GOT3 (cell line): ENCODE data around the gene PCARE.

Experiments used
- DNase-seq: peaks from one replicate; lab custom pipeline; 2025; ENCODE audit warnings: mixed read lengths; lab: John Stamatoyannopoulos, UW

PCARE gene

DNA sequence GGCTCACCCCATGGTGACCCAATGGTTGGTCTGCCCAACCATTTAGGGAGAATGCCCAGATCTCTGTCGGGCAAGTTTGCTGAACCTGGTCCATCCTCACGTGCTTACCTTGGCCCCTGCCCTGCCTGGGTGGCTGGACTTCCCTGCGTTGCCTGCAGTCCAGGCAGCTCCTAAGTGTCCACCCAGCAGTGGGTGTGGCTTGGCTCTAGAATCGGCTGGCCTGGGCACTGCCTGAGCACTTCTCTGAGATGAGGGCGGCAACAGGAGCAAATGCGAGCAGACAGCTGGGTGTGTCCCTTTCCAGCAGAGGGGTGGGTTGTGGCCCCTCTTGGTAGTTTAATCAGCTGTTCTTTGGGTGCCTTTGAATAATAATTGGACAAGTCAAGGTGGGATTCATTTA is 11.3 kb downstream of the PCARE start:
- DNase-seq: no peak

DNA sequence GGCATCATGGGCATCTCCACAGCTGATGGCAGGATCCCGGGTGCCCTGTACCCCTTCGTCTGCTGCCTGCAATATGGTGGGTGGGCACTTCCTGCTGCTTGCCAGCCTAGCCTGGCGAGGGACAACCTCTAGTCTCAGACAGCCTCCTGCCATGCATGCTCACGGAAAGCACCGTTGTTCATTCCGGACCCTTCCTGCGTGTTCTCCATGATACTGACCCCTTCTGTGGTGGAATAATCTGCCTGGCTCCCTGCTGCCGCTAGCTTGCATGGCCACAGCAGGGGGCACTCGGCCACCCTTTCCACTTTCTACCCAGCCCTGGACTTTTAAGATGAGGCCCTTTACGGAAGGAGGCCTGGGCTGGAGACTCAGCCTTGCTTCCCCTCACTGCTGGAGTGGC is 12.0 kb downstream of the PCARE start:
- no peak for DNase-seq

DNA sequence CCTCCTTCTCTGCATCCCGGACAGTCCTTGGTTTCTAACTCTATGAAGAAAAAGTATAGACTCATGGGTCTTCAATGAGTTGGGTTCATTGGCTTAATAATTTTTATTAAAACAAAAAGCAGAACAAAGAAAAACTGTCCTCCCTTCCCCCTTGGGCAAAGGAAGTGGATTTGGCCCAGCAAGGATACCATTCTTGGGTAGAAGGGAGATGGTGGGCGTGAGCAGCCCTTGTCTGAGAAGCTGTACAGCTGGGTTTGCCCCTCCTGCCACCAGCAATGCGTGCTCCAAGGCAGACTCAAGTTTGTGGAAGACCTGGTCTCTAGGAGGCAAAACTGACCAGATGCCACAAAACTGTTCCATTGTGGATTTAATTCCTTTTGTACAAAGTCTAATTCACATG is 12.7 kb downstream of the PCARE start:
- DNase-seq: no peak

DNA sequence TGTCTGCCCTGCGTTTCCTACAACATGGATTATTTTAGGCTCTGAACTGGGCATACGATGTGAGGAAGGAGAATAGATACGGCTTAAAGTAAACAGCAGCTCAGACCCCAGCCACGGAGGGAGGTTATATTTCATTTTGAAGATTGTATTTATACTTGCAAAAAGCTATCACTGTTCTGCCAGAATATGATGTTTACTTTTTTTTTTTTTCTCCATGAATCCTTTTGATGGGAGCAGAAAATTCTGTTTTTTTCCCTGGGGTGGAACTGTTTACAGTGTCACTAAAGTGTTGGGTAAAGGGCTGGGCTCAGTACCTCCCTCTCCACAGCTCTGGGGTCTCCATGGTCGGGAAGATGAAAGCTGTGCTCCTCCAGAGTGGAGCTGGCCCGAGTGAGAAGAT is 13.1 kb downstream of the PCARE start:
- no peak for DNase-seq

DNA sequence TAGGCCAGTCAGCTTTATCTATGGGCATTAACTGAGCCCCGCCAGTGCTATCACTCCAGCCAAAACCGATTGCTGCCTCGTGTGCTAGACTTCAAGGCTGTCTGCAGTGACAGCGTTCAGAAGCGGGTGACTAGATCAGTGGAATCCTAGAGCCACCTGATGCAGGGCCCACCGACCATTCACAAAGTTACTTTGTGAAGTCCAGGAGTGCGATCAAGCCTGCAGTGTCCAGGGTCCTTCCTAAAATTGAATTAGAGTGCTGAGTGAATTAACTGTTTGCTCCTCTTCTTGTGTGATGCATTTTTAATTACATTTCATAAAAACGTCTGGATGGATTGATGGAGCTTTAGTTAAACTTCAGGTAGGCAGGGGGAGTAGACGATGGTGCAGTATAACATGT is 13.9 kb downstream of the PCARE start:
- DNase-seq: no peak

DNA sequence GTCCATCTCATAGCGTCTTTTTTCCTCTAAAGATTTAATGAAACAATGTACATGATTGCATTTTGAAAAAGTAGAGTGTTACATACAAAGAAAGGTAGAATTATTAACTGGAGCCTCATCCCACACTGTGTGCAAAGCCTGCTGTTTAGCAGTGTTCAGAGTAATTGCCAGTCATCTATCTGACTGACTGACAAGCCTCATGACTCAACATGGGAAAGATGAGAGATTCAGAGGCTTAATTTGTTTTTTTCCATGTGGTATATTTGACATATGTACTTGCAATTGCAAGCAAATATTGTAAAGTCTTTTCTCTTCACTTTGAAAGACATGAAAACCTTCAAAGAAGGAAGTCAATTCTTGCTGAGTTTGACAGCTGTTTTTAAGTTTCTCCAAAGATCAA is 14.7 kb downstream of the PCARE start:
- DNase-seq: no peak

DNA sequence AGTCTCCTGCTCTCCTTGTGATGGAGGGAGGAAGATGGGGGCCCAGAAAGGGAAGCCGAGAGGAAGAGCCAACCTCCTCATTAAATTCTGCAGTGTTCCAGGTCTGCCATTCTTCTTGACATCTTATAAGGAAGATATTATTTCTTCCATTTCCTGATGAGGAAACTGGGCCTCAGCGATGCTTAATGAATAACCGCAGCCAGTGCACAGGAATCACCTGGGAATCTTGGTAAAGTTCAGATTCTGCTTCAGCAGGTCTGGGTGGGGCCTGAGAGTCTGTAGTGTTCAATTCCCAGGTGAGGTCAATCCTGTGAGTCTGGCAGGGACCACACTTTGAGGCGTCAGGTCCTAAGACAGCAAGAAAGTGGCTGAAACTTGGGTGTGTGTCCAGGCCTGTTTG is 17.3 kb downstream of the PCARE start:
- DNase-seq: no peak

DNA sequence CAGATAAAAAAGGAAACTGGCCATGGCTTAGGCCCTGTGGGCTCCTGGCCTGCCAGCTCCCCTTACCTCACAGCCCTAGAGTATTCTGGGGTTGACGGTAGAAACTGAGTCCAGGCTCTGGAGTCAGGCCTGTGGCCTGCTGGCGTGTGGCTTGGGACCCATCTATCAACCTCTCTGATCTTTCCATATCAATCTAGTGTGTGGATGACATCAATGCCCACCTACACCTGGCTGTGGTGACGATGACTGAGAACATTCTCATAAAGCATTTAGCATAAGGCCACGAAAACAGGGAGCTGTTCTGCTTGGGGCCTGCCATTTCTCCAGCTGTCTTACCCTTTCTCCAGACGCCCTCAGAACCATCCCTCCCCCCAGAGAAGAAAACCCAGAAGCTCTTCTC is 17.9 kb downstream of the PCARE start:
- no peak for DNase-seq

DNA sequence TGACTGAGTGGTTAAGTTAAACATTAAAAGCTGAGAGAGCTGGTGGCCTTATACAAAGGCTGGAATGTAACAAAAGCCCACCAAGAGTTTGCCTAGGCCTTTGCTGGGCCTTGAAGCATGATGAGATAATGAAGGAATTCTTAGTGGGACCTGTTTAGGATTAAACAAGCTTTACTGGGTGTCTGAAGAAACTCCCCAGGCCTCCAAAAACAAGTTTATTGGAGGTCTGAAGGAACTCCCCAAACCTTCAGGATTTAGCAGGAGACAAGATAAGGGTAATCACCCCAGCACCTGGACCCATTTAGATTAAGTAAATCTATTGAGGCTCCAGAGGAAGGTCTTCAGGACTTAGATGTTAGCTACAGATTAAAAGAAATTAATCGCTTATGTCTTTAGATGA is 18.7 kb downstream of the PCARE start:
- DNase-seq: no peak

DNA sequence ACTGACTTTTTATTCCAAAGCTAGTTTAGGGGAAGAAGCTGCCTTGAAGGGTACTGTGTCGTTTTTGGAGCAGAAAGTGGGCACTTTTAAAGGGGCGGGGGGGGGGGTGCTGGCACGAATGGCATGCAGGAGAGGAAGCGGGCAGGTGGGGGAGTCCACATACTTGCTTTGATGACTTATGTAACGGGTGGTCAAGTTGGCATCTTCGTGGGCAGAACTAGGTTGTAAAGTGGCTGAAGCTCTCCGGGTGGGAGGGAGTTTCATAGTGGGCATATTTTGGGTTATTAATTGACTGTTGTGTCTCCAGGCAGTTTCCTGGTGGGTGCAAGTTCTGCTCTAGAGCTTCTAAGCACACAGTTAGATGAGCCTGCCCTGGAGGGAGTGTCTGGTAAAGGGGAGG is 19.9 kb downstream of the PCARE start:
- no peak for DNase-seq

DNA sequence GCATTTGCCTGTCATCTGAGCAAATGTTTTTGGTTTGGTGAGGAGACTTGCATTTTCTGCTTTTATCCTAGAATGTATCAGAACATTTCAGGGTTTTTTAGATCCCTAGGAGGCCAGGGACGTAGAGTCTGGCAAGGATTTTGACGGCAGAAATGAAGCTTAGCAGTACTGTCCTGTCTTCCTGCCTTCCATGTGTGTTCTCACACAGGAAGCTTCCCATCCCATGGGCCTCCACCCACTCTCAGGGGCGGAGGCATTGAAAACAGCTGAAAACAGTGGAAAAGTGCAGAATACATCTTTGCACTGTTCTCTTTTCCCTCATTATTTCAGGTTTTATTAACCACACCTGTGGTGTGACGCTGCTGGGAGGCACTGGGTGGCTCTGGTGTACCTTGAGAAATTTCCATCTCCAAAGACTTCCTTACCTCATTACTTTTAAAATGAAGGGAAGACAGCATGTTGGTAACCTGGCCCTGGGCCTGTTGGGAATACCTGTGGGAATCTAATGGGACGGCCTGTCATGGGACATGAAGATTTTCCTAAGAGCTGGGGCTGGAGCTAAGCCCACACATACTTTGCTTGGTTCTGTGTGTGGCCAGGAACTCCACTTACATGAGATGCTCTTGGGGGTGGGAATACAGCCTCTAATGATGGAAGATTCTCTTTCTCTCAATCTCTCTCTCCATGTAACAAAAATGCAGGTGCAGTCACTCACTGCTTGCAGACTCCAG is 20.5 kb downstream of the PCARE start:
- no peak for DNase-seq

DNA sequence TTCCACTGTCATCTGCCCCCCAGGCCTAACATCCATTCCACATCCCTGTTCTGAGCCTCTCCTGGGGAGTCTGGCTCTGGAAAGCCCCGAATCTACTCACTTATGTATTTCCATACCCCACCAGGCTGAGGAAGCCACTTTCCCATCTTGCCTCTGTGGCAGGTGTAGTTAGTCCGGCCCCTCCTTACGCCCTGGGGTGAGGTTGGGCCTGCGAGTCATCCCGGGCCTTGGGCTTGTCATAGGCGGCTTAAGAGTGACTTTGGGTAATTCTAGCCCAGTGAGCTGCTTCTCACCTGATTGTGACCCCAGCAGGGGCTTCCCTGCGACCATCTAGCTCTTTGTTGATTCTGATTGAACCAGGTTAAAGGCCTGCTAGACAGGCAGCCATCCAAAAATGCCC is 21.1 kb downstream of the PCARE start:
- no peak for DNase-seq

DNA sequence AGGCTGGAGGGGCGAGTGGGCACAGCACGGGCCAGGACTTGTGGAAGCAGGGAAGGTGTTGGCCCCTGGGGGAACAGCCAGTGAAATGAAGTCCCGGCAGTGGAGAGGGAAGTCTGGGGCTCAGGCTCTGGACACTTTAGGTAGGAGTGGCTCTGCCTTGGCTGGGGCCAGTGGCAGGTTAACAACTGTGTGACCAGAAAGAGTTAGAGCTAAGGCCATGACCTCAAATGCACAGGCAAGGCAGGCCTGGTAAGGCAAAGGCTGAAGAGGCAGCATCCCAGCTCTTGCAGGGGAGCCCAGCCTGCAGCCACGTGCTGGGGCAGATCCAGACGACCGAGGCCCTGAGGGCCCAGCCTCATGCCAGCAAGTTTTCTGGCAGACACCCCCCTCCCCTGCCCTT is 21.5 kb downstream of the PCARE start:
- DNase-seq: no peak

DNA sequence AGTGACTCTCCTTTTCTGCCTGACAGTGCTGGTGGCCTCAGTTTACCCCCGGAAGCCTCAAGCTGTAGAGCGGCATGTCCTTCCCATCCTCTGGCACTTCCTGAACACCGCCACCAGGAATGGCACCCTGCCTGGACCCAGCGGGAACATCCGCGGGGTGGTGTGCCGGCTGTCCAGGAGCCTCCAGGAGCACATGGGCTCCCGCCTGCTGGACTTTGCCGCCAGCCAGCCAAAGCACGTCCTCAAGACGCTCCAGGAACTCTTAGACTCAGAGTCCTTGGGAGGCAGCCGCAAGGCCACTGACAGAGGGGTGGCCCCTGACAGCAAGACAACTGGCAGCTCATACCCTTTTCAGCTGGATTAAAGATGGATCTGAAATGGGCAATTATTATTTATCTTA is 22.6 kb downstream of the PCARE start:
- no peak for DNase-seq

DNA sequence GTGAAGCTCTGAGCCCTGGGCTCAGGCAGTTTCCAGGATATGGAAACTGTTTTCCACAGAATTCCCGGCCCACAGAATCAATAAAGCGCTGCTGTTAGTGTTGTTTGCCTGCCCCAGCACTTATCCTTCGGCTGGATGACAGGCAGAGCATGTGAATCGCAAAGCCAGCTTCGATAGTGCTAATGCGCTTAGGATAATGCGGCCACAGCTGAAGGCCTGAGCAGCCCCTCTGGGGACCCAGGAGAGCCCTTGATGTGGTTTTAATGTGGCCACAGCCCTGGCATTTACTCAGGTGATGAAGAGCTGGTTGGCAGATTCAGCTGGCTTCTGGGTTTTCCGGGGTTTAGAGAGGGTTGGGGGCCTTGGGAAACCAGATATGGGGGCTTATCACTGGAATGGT is 23.7 kb downstream of the PCARE start:
- DNase-seq: no peak

DNA sequence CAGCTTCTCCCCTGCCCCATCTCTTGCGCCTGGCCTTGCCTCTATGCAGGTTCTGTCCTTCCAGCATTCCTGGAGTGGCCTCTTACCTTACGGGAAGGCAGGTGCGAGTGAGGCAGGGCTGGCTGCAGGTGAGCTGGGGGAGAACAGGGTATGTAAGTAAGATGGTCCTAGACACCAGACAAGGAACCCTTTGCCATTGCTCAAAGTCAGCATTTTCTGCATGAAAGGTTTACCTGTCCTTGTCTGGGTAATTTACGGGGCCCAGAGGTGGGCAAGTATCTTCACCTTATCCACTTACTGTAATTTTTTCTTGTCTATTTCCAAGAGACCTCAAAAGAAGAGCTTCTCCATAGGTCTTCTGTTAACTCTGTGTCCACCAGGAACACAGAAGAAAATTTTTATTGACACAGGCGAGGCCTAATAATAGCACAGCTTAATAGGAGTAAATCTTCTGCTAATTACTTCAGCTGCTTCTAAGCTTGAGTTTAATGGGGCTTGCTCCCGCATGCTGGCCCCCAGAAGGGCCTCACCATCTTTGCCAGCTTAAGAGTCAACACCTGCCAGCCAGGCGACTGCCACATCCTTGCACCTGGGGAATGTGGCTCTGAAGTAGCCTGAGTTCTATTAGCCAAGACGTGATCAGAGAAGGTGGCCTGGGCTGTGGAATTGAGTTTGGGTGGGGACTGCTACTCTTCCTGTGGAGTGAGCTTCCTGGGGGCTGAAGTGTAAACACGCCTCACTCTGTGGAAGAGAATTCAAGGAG is 27.1 kb downstream of the PCARE start:
- DNase-seq: no peak

DNA sequence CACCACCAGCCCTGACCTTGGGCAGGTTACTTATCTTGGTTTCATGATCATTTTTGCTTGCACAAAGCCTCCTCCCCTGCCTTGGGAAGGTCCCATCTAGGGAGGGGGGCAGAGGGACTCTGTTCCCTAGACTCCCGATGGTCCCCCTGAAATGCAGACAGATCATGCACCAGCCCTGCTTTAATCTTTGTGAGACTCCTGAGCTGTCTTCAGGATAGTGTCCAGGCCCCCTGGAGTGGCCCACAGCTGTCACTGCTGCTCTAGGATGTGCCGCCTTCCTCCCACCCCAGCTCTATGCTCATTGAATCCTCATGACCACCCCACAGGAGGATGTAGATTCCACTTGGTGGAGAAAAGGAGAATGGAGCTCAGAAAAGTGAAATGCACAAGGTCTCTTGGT is 28.0 kb downstream of the PCARE start:
- DNase-seq: no peak

DNA sequence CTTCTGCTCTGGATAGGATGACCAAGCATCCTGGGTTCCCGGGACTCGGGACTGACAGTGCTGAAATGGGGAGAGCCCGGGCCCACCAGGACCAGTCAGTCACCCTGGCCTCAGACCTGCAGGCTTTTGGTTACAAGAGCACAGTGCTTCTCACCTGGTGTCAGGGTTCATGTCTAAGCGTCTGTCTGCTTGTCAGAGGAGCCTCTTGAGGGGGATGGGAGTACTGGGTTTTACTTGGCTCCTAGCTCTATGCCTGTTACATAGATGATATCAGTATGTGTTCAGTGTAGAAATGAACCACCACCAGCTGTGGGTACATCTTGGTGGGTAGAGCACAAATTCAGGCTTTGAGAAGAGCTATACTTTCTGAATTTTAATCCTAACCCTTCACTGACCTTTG is 29.9 kb downstream of the PCARE start:
- DNase-seq: no peak

DNA sequence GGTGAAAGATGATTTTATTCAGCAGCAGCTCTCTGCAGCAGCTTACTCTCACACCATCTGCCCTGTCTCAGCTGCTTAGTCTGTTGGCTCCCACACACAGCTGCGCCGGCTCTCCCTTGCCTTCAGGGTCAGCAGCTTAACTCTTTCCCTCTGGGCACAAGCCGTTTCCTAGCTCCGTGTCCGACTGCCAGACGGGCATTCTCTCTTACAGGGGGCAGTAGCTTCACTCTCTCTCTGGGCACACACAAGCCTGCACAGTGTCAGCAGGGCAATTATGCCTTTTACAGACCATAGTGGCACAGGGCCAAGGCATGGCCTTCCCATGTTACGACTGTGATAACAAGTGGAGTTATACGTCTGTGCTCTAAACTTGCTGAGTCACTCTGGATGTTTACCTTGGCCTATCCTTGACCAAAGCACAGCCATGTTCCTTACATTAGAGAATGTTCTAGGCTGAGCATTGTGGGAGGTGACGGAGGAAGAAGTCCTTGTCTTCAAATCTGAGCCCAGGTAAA is 31.7 kb downstream of the PCARE start:
- DNase-seq: no peak

DNA sequence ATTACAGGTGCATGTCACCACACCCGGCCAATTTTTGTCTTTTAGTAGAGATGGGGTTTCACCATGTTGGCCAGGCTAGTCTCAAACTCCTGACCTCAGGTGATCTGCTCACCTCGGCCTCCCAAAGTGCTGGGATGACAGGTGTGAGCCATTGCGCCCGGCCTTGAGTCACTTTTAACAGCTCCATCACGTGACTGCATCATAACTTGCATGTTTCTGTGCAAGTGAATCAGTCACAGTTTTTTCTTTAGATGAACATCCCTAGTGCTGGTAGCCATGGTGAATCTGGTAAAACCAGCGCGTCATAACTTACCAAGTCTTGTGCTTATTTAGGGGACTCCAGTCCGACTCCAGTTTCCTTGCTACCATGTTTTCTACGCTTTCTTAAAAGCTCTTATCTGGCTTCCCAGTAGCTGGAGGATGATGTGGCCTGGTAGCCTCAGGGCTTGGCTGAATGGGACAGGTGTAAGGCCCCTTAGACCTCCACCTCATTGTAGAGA is 33.1 kb downstream of the PCARE start:
- no peak for DNase-seq

DNA sequence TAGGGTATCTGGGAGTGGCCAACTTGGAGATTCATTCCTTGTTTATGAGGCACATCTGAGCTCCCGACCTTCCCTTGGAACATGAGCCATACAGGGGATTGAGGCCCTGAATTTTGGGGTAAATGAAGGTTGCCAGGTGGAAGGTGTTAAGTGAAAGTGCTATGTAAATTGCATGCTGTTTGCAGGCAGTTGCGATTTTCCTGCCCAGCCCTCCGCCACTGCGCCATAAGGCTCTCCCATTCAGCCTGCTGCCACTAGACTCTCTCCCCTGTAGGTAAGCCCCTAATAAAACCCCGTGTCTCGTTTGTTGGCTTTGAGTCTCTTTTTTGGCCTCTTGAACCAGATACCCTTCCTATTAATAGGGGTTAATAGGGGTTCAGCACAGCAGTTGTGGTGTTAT is 33.8 kb downstream of the PCARE start:
- DNase-seq: no peak

DNA sequence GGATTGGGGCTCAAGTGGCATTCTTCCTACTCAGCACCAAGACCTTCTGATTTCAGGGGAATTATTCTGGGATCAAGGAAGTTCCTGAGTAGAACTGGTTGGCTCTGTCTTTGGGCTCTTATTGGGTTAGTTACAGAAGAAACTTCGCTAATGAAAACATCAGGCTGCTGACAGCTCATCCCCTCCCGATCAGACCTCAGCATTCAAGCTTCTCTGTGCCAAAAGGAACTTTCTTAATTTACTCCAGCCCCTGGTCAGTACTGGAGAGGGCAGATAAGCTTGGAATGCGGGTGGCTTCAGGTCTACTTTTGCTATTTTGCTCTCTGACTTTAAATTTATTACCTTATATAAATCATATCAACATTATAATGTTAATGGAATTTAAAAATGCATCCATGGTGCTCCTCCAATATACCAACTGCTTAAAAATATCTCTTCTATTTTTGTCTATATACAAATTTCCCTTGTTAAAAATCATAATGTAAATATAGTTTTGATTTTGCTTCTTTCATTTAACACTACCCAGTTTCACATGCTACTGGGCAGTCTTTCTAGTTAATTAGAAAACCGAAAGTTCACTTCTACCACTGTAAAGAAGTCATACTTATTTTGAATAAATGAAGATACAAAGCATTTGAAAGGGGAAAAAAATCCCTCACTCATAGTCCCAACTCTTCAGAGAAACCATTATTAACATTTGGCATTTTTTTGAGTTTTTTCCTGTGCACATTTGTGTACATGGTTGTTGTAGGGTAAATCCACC is 34.4 kb downstream of the PCARE start:
- DNase-seq: no peak
